NOMO-1 treated with dmso at 0.1 percent for 144 hours (cell line): Measurements from ENCODE around the gene CRYBG2.
"Not testable (repeated sequence)": the region's sequence is repeated elsewhere in the genome, so short reads cannot be mapped to it uniquely, and the experiment has no call there.

Experiments
- DNase-seq: peaks from one replicate; lab custom pipeline; 2025; ENCODE audit not compliant: unreplicated experiment; lab: John Stamatoyannopoulos, UW

The CRYBG2 gene

GRCh38 chr1:26296340-26297056 is 57.4 kb downstream of the CRYBG2 start:
- no peak for DNase-seq

- DNase-seq = no peak
Observed at GRCh38 chr1:26295194-26296138, 58.5 kb downstream of the CRYBG2 start.

- no peak for DNase-seq
Observed at GRCh38 chr1:26293911-26294463, 59.9 kb downstream of the CRYBG2 start.

GRCh38 chr1:26292735-26293134 is 61.2 kb downstream of the CRYBG2 start:
- not testable (repeated sequence) for DNase-seq

- DNase-seq = no peak
Observed at GRCh38 chr1:26291939-26292338, 62.0 kb downstream of the CRYBG2 start.

- no peak for DNase-seq
Observed at GRCh38 chr1:26291433-26291832, 62.5 kb downstream of the CRYBG2 start.

GRCh38 chr1:26290882-26291261 is 63.1 kb downstream of the CRYBG2 start:
- DNase-seq = no peak

GRCh38 chr1:26290122-26290881 is 63.6 kb downstream of the CRYBG2 start:
- peak; percentile 59 for DNase-seq

GRCh38 chr1:26289158-26290059 is 64.5 kb downstream of the CRYBG2 start:
- DNase-seq = peak; percentile 91

- peak; percentile 10 for DNase-seq
Observed at GRCh38 chr1:26288311-26288941, 65.5 kb downstream of the CRYBG2 start.

GRCh38 chr1:26287811-26288210 is 66.1 kb downstream of the CRYBG2 start:
- DNase-seq = no peak

- DNase-seq = peak; percentile 7
Observed at GRCh38 chr1:26287033-26287711, 66.8 kb downstream of the CRYBG2 start.

- DNase-seq = no peak
Observed at GRCh38 chr1:26286064-26286416, 67.9 kb downstream of the CRYBG2 start.

- no peak for DNase-seq
Observed at GRCh38 chr1:26285366-26286063, 68.4 kb downstream of the CRYBG2 start.

- DNase-seq = peak; percentile 87
Observed at GRCh38 chr1:26284597-26285347, 69.2 kb downstream of the CRYBG2 start.

- no peak for DNase-seq
Observed at GRCh38 chr1:26283871-26284596, 69.9 kb downstream of the CRYBG2 start.

- DNase-seq = no peak
Observed at GRCh38 chr1:26283279-26283853, 70.6 kb downstream of the CRYBG2 start.
